ENCODE results near the gene LRRC41.

LRRC41 gene

GRCh38 chr1:46288485-46289133 lies 14.8 kb downstream of the LRRC41 start (continued):
- TF ChIP-seq ZNF292 (tag by site-specific recombination; IDR thresholded peaks at IDR 0.05; ENCODE audit: borderline replicate concordance, low read depth) = no peak
- TF ChIP-seq EGR2 (tag by site-specific recombination; IDR thresholded peaks at IDR 0.05; ENCODE audit: low read depth) = no peak

DNA sequence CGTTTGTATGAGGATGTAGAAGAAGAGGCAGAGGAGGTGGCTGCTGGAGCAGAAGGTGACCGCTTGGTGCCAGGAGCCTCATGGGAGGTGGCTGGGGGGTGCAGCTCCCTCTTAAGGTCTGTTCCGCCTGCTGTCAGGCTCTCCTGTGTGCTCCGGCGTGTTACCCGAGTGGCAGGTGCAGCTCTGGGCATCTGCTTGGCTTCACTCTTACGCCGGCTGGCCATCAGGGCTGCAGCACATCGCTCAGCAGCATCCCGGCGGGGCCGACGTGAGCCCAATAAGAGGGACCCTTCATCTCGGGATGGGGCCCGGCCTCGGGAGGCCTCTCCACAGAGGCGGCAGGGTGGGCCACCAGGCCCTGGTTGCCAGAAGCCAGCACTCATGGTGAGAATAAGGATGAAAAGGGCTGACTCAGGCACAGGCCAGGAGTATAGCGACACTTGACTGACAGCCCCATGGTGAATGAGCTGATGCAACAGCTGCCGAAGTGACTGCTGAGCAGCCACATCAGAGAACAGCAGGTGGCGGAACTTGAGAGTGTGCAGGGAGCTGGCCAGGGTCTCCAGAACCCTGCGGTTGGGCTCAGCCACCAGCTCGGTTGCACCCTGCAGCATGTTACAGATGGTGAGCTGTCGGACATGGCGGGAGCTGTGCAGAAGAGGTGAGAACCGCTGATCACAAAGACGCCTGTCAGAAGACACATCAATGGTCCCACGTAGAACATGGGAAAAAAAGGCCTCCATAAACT lies 17.5 kb downstream of the LRRC41 start:
- Histone ChIP-seq H3K4me3 (ENCODE audit: low read depth, low read length) (no peak overlapping the region), H3K9me3 (ENCODE audit: control insufficient read depth, insufficient read depth, low read depth, low read length) (no peaks in the 10 kb centered on the region), H3K27ac (ENCODE audit: extremely low read depth, low read depth, low read length) (0 out of 2 replicates have a peak overlapping the region, but pooled peaks have one; percentile 1), H3K36me3 (ENCODE audit: control insufficient read depth in 2 of 2, insufficient read depth in 1 of 2, low read length in 2 of 2) (peaks cover 11 to 85% of the 10 kb centered on the region in 2 experiments; a peak in 2 of 3 replicates), H3K4me1 (ENCODE audit: control insufficient read depth, insufficient read depth, low read length) (no peaks in the 10 kb centered on the region)
- POLR2A ChIA-PET = interaction anchor here (0.5 to 2.4 kb wide), 6 partner anchors 10 to 39 kb away, joined by 3 to 8 read pairs (median 5); partner anchors contain the start of genes LRRC41 and UQCRH
- CTCF ChIA-PET = interaction anchor here (1.3 to 1.5 kb wide), 2 partner anchors 9 to 62 kb away, joined by 3 to 13 read pairs; no protein-coding TSS in a partner anchor
- TF ChIP-seq ZNF394 (tag by site-specific recombination; IDR thresholded peaks at IDR 0.05; ENCODE audit: borderline replicate concordance) (no peak), SP7 (tag by site-specific recombination; IDR thresholded peaks at IDR 0.05) (peak; percentile 66), ZBTB44 (tag by site-specific recombination; IDR thresholded peaks at IDR 0.05) (peak; percentile 89), ZIC2 (tag by site-specific recombination; IDR thresholded peaks at IDR 0.05) (peak; percentile 94), TRIM28 (IDR thresholded peaks at IDR 0.05; ENCODE audit: borderline replicate concordance, low read length) (peak; percentile 68; the same call in 1 of the 2 replicates), REST (tag by site-specific recombination; IDR thresholded peaks at IDR 0.05) (peak; percentile 90), ZNF423 (tag by site-specific recombination; IDR thresholded peaks at IDR 0.05) (peak; percentile 47; the same call in 1 of the 2 replicates), ZNF600 (tag by site-specific recombination; IDR thresholded peaks at IDR 0.05) (peak; percentile 85), ZNF10 (tag by site-specific recombination; IDR thresholded peaks at IDR 0.05) (peak; percentile 55; the same call in 1 of the 2 replicates), ZNF529 (tag by site-specific recombination; IDR thresholded peaks at IDR 0.05; ENCODE audit: insufficient replicate concordance) (no peak), ZNF449 (tag by site-specific recombination; IDR thresholded peaks at IDR 0.05) (peak; percentile 99), ZNF121 (tag by site-specific recombination; IDR thresholded peaks at IDR 0.05) (no peak)
- TF ChIP-seq, protein P1, sequence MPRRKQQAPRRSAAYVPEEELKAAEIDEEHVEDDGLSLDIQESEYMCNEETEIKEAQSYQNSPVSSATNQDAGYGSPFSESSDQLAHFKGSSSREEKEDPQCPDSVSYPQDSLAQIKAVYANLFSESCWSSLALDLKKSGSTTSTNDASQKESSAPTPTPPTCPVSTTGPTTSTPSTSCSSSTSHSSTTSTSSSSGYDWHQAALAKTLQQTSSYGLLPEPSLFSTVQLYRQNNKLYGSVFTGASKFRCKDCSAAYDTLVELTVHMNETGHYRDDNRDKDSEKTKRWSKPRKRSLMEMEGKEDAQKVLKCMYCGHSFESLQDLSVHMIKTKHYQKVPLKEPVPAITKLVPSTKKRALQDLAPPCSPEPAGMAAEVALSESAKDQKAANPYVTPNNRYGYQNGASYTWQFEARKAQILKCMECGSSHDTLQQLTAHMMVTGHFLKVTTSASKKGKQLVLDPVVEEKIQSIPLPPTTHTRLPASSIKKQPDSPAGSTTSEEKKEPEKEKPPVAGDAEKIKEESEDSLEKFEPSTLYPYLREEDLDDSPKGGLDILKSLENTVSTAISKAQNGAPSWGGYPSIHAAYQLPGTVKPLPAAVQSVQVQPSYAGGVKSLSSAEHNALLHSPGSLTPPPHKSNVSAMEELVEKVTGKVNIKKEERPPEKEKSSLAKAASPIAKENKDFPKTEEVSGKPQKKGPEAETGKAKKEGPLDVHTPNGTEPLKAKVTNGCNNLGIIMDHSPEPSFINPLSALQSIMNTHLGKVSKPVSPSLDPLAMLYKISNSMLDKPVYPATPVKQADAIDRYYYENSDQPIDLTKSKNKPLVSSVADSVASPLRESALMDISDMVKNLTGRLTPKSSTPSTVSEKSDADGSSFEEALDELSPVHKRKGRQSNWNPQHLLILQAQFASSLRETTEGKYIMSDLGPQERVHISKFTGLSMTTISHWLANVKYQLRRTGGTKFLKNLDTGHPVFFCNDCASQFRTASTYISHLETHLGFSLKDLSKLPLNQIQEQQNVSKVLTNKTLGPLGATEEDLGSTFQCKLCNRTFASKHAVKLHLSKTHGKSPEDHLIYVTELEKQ (tag by site-specific recombination; IDR thresholded peaks at IDR 0.05; ENCODE audit: borderline replicate concordance) = peak; percentile 56; the same call in 1 of the 2 replicates
- TF ChIP-seq, protein P2, sequence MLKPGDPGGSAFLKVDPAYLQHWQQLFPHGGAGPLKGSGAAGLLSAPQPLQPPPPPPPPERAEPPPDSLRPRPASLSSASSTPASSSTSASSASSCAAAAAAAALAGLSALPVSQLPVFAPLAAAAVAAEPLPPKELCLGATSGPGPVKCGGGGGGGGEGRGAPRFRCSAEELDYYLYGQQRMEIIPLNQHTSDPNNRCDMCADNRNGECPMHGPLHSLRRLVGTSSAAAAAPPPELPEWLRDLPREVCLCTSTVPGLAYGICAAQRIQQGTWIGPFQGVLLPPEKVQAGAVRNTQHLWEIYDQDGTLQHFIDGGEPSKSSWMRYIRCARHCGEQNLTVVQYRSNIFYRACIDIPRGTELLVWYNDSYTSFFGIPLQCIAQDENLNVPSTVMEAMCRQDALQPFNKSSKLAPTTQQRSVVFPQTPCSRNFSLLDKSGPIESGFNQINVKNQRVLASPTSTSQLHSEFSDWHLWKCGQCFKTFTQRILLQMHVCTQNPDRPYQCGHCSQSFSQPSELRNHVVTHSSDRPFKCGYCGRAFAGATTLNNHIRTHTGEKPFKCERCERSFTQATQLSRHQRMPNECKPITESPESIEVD (tag by site-specific recombination; IDR thresholded peaks at IDR 0.05) = no peak
- TF ChIP-seq, protein P3, sequence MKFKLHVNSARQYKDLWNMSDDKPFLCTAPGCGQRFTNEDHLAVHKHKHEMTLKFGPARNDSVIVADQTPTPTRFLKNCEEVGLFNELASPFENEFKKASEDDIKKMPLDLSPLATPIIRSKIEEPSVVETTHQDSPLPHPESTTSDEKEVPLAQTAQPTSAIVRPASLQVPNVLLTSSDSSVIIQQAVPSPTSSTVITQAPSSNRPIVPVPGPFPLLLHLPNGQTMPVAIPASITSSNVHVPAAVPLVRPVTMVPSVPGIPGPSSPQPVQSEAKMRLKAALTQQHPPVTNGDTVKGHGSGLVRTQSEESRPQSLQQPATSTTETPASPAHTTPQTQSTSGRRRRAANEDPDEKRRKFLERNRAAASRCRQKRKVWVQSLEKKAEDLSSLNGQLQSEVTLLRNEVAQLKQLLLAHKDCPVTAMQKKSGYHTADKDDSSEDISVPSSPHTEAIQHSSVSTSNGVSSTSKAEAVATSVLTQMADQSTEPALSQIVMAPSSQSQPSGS (tag by site-specific recombination; IDR thresholded peaks at IDR 0.05; ENCODE audit: low read depth) = no peak

Data from HEK293 (cell line).